GM18505 (cell line): ENCODE data around the gene ERC2.

ENCODE experiments used
- ATAC-seq: cut with Tn5 transposase; IDR thresholded peaks from one replicate; pipeline ENCODE4 v1.9.1; 2021; ENCODE audit not compliant: unreplicated experiment
- POLR2A ChIP-seq: IDR thresholded peaks from 4 replicates; pipeline ENCODE4 v1.6.1; 2011; ENCODE audit warnings: borderline replicate concordance; ENCODE audit not compliant: insufficient read depth, insufficient read length; ENCODE audit errors: extremely low read depth

ERC2 gene

DNA sequence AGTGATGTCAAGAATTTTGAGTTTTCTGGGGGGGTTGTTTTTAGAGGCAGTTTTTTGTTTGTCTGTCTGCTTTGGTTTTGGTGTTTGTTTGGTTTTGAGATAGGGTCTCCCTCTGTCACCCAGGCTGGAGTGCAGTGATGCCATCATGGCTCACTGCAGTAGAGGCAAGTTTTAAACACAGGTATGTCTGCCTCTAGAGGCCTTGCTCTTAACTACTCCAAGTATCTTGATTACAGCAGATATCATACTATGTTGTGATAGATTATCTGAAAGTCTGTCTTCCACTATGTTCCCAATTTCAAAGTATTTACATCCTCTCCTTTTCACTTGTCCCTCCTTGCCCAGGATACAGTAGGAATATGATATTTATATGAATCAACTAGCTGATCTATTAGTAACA, 57.7 kb downstream of the ERC2 start:
- TF ChIP-seq POLR2A = no peak

DNA sequence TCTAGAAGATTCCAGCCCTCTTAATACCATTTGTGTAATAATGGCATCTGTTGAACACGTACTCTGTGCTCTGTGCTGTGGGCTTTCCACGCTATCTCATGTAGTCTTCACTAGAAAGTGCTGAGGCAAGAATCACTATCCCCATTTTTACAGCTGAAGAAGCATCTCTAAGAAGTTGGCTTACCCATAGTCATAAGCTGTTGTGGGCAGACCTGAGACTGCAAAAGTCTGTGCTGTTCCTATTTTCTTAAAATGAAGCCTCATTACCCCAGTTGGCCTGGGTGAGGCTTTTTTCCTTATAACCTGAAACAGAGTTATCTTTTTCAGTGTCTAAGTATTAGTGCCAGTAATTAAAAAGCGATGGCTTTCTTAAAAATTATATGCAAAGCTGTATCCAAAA, 58.5 kb downstream of the ERC2 start:
- ATAC-seq = no peak

More for the DNA sequence above, 57.7 kb downstream of the ERC2 start:
- ATAC-seq = no peak

DNA sequence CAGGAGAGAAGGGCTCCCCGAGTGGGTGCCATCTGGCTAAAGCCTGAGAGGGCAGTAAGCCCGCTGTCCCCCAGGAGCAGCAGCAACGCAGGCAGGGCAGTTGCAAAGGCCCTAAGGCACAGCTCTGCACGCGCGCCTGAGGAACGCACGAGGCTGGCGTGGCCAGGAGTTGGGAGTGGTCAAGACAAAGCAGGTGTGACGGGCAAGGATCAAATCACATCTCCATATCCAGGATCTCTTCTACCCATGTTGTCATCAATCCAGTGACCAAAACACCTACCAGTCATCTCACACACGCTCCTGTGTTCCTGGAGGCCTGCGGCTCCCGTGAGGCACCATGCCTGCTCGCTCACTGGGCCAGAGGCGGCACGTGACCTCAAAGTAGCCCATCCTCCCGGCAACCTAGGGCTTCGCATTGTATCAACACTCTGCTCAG, 59.5 kb downstream of the ERC2 start:
- no peak for ATAC-seq
- no peak for TF ChIP-seq POLR2A

More for the DNA sequence above, 58.5 kb downstream of the ERC2 start:
- TF ChIP-seq POLR2A = no peak

DNA sequence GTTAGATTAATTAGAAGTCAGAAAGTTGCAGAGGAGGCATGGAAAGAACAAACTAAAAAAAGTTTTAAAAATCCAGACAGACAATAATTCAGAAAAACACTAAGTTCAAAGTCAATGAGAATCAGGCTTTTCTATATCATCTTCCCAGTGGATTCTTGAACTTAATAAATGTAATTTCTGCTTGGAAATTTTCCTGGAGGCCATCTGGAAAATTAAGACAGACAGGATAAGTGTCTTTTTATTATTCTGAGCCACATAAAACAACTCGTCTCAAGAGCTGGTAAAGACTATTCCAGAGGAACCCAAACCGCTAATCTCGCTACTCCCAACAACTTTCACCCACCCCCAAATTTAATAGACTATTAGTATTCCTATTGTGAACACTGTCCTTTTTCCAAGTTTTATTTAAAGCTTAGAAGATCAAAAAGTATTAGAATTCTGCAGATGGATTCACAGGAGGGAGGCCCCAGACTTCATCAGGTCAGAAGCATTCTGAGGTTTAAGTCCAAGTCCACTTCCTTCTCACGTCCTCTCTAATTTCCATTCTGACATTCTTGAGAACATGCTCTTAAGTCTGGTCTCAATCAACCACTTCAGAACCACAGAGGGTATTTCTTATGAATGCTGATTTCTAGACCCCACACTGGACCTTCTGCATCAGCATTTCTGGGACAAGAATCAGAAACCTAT, 61.3 kb downstream of the ERC2 start:
- TF ChIP-seq POLR2A = no peak
- no peak for ATAC-seq

DNA sequence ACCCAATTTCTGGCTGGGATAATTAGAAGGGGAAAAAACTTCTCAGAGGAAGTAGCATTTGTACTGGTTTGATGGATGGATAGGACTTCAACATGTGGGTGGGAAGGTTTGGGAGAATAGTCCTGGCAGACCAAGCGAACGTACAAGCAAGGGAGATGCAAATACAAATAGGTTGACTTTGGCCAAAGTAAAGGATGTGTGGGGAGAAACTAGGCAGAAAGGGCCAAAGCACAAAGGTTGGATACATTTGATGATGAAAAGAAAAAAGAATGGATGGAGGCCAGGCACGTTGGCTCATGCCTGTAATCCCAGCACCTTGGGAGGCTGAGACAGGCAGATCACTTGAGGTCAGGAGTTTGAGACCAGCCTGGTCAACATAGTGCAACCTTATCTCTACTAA, 63.4 kb downstream of the ERC2 start:
- no peak for TF ChIP-seq POLR2A
- ATAC-seq = no peak

DNA sequence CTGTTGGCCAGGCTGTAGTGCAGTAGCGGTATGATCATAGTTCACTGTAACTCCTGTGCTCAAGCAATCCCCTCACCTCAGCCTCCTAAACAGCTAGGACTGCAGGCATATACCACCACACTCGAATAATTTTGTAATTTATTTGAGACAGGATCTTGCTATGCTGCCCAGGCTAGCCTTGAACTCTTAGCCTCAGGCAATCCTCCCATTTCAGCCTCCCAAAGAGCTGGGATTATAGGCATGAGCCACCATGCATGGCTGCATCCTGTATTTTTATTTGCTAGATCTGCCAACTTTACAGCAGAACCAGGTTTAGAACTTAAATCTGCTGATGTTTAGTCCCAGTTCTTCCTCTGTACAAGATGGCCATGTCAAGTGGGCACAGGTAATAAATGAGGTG, 69.6 kb downstream of the ERC2 start:
- TF ChIP-seq POLR2A = no peak
- ATAC-seq = no peak

DNA sequence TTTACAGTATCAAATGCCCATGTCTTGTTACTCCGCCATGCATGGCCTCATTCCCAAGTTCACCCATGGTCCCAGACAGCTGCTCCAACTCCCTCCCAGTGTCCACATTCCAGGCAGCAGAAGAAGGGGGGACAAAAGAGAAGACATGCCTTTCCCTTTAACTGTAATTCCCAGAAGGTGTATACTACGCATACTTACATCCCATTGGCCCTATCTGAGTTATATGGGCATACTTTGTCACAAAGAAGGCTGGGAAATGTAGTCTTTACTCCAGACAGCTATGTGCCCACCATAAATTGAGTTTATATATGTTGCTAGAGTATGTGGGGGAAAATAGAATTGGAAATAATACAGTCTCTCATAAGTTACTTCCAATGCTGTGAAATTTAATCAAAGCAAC, 70.5 kb downstream of the ERC2 start:
- no peak for TF ChIP-seq POLR2A
- no peak for ATAC-seq

DNA sequence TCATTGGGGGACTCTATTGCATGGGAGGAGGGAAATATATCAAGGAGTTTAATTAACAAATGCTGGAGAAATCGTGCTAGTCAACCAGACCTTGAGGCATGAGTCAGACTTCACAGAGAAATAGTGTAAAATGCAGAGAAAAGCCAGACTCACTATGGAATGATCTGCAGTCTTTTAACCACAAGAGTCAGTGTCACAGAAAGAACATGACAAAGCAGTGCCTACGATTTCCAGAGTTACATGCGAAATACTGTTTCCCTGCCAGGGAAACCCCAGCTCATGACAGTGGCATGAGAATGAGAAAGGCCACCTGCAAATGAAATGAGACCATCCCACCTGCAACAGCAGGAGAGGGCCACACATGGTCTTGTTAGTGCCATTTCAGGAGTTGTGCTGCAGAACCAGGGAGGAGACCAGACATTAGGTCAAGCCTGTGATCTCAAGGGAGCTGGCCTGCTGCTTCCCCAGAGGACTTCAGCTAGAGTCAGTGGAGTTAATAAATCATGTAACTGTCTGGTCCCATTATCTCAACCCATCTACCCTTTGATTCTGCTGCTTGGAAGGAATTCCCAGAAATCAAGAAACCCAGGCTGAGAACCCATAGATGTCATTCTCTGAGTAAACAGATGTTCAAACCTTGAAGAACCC, 79.0 kb downstream of the ERC2 start:
- no peak for TF ChIP-seq POLR2A
- no peak for ATAC-seq

DNA sequence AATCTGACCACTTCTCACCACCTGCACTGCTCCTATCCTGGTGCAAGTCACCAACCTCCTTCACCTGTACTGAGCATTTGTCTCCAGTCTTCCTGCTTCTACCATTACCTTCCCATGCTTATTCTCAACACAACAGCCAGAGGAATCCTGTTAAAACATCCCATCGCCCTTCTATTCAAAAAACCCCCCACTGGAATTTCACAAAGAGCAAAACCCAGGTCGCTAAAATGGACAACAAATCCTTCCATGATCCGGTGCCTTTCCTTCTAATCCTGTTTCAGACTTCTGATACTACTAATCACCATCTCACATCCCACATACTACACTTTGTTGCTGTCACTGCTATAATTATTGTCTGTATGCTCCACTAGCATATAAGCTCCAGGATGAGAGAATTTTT, 85.2 kb downstream of the ERC2 start:
- ATAC-seq = no peak
- TF ChIP-seq POLR2A = no peak

DNA sequence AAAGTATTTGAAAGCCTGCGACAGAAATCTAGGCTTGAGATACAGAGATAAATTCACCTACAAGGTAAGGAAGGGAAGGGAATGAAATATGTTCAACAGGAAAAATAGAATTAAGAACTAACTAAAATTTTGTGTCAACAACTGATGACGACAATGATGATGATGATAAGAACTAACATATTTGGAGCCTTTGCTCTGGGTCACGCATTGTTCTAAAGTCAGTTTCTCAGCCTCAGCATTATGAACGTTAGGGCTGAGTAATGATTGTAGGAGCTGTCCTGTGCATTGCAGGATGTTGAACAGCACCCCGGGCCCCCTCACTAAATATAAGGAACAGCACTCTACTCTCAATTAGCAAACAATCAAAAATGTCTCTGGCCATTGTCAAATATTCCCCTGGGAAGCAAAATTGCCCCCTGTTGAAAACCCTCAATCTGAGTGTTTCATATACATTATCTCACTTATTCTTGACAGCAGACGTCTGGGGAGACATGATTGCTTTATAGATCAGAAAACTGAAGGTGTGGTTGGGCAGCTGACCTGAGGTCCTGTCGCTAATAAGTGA, 88.5 kb downstream of the ERC2 start:
- ATAC-seq = no peak
- TF ChIP-seq POLR2A = no peak

DNA sequence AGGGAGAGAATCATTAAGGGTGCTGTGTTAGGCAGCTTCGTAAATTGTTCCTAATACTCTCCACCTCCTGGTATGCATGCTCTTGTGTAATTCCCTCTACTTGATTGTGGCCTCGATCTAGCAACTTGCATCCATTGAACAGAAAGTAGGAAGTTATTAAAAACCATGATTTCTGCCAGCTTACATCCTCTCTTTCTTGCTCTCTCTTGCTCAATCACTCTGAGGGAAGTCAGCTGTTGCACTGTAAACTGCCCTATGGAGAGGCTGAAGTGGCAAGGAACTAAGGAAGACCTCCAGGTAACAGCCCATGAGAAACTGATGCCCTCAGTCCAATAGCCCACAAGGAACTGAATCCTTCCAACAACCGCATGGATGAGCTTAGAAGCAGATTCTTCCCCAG, 92.6 kb downstream of the ERC2 start:
- ATAC-seq = no peak
- no peak for TF ChIP-seq POLR2A

DNA sequence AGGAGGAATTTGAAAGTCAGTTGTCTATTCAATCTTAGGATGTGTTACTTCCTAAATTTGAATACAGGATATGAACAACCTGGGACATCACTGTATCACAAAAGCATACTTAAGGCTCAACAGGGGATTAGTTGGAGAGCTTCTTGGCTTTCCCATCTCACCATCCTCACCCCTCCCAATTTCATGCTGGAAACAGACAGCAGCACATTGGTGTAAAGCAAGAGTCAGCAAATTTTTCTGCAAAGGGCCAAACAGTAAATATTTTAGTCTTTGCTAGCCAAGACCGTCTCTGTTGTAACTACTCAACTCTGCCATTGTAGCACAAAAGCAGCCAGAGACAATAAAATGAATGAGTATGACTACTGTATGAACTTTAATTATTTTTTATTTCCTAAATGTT, 94.9 kb downstream of the ERC2 start:
- no peak for TF ChIP-seq POLR2A
- no peak for ATAC-seq

DNA sequence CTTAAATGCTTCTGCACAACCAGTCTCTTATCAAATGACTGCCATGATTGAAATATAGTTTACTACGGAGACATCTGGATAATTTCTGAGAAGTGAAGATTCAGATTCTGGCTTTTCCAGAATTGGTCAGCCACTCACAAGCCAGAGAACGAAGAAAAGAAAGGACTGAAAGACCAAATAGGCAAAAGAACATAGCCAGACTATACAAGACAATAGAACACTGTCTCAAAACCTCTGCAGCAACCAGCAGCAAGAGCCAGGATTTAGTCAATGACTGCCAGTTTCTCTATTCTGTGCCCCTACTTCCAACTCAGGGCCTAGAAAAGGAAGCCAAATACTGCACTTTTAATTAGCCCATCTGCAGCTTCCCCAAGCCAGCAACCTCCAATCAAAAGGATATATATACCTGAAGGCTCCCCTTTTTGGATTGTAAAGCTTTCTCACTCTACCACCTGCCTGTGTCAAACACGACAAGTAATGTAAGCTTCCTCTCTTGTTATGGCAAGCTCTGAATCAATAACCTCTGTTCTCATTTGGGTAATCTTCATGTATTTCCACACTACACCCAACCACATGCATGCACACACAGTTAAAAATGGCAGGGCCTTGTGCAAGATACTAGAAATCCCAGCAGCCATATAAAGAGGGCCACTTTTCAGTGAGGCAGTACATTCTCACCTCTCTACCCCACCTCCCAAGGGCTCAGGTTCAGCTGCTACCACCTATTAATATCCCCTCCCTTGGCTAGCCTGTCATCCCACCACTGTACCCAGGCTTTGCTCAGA, 97.1 kb downstream of the ERC2 start:
- TF ChIP-seq POLR2A = no peak
- no peak for ATAC-seq
